GM04504 (cell line): Measurements from ENCODE around the gene FAM20C.
"Not testable (repeated sequence)": the region's sequence is repeated elsewhere in the genome, so short reads cannot be mapped to it uniquely, and the experiment has no call there.

ENCODE experiments used
- DNase-seq: peaks from one replicate; pipeline ENCODE4 v3.0.0-alpha.2; 2012; ENCODE audit warnings: low read depth

FAM20C gene

DNA sequence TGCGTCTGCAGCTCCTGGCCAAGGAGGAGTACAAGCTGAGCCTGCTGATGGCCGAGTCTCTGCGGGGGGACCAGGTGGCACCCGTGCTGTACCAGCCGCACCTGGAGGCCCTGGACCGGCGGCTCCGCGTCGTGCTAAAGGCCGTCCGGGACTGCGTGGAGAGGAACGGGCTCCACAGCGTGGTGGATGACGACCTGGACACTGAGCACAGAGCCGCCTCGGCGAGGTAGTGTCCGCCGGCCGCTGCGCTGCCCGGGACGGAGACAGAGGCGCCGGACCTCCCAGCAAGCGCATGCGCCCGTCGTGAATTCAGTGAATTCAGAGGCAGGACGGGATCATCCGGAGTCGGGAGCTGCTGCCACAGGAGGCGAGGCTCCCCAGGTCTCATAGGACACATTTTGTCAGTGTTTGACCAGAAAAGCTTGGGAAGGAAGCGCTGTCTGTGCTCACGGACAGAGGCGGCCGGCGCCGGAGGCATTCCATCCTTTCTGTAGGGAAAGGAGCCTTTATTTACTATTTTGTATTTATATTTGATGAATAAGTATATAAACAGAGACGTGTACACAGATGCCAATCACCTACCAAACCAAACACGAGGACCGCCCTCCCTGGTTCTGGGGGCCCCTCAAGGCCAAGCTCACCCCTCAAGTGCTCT is 67.5 kb downstream of the FAM20C start:
- no peak for DNase-seq

DNA sequence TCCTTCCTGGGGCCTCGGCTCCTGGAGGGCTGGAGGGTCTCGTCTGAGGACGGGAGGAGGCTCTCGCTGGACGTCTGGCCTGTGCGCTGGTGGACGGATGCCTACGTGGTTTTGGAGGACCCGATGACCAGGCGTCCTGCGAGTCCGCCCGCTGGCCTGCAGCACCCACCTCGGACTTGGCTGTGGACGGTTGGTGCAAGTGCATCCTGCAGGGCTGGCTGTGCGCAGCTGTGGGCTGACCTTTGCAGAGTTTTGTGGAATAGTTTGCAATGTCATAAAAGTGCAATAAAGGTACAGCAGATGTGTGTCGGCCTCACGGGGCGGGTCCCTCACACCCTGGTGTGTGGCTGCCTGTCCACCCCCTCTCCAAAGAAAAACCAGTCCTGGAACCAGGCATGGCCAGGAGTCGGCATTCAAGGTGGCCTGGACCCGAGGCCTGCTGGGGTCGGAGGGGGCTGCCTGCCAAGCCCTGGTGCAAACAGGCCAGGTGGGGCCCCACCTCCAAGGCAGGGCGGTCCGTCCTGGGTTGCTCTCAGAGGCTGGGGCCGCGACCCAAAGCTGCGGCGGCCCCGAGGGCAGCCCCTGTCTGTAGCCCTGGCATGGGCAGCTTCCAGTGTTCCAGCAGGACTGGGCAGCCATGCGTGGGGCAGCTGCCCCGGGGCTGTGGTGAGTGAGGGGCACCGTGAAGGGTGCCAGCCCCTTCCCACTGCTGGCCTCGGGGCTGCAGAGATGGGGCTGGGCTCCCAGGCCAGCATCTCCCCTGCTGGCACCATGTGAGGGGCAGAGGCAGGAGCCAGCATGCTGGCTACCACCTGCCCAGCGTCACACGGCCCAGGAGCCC is 68.3 kb downstream of the FAM20C start:
- DNase-seq, result no peak

DNA sequence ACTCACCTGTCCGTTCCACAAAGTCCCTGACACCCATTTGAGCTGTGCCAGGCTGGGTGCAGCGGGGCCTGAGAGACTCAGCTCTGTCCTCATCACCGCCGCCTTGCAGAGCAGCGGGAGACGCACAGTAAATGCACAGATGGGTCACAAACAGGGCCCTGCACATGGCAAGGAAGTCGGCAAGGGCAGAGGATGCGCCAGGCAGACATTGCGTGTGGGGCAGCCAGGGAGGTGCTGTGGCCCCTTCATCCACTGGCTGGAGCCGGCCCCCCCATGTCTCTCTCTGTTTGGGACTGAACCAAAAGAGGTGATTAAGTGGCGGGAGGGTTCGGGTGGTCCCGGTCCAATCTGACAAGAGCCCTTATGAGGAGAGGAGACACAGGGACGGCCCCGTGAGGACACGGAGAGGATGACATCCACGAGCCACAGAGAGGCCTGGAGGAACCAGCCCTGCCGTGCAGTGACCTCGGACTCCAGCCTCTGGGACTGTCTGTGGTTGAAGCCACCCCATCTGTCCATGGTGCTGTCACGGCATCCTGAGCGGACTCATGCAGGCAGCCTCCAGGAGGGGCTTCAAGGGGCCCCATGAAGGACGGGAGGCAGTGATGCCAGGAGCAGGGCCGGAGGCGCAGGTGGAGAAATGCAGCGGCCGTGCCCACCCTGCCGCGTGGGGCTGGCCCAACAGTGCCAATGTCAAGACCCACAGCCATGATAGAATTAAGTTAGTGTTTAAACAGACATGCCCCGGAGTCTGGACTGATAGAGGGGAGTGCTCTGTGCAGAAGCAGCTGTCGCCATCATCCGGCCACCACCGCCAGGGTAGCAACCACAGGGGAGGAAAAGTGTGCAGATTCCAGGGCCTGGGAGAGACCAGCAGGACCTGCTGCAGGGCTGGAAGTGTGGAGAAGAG is 69.2 kb downstream of the FAM20C start:
- DNase-seq, result no peak

DNA sequence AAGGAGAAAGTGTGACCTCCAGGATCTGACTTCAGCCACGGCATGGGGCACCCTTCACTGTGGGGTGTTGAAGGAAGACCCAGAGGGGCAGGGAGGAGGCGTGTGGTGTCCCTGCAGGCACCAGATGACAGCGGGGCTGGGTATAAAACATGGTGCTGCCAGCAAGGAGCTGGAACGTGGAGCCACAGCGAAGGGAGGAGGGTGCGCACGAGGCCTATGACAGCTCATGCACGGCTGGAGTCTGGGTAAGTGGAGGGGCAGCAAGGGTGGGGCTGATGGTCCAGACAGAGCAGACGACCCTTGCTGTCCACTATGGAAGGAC is 69.8 kb downstream of the FAM20C start:
- DNase-seq, result no peak

DNA sequence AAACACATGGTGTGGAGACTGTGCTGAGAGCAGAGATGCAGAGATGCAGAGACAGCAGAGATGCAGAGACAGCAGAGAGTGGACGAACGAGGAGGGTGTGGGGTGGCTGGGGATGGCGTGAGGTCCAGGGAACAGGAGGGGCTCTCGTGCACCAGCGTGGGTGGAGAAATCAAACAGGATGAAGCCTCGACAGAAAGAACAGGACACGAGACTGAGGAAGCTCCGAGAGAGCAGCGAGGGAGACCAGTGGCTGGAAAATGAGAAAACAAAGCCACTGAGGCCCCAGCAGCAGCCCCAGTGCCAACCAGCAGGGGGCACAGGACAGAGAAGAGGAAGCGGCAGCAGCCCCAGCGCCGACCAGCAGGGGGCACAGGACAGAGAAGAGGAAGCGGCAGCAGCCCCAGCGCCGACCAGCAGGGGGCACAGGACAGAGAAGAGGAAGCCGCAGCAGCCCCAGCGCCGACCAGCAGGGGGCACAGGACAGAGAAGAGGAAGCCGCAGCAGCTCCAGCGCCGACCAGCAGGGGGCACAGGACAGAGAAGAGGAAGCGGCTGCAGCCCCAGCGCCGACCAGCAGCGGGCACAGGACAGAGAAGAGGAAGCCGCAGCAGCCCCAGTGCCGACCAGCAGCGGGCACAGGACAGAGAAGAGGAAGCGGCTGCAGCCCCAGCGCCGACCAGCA is 70.4 kb downstream of the FAM20C start:
- not testable (repeated sequence) for DNase-seq

DNA sequence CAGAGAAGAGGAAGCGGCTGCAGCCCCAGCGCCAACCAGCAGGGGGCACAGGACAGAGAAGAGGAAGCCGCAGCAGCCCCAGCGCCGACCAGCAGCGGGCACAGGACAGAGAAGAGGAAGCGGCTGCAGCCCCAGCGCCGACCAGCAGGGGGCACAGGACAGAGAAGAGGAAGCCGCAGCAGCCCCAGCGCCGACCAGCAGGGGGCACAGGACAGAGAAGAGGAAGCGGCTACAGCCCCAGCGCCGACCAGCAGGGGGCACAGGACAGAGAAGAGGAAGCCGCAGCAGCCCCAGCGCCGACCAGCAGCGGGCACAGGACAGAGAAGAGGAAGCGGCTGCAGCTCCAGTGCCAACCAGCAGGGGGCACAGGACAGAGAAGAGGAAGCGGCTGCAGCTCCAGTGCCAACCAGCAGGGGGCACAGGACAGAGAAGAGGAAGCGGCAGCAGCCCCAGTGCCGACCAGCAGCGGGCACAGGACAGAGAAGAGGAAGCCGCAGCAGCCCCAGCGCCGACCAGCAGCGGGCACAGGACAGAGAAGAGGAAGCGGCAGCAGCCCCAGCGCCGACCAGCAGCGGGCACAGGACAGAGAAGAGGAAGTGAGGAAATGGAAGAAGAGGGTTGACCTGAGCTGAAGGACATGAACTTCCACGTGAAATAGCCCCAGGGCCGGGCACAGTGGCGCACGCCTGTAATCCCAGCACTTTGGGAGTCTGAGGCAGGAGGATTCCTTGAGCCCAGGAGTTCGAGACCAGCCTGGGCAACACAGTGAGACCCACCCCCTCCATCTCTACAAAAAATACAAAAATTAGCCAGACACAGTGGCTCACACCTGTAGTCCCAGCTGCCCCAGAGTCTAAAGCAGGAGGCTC is 71.3 kb downstream of the FAM20C start:
- DNase-seq, result not testable (repeated sequence)

DNA sequence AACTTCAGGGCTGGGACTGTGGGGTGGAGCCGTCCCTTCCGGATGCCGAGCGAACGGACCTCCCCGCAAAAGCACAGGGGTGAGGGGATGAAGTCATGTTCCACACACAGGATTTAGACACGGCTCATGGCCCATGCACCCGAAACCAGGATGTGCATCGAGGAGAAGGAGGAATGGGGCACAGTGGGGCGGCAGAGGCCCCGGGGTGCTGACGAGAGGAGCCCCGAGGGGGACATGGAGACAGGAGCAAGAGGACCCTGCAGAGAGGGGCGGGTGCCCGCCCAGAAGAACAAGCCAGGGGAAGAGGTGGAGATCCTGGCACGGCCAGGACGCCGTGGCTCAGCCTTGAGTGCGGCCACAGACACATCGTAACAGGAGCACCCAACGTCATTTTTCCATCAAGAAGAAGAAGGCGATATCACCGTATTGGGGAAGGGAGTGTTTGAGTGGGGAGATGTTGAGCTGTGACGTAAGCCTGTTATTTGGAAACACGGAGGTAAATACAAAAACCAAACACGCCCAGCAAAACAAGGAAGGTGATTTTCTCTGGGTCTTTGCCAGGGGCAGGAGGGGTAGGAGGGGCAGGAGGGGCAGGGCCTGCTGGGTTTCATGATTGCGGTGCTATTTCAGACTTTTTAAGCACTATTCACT is 72.3 kb downstream of the FAM20C start:
- no peak for DNase-seq

DNA sequence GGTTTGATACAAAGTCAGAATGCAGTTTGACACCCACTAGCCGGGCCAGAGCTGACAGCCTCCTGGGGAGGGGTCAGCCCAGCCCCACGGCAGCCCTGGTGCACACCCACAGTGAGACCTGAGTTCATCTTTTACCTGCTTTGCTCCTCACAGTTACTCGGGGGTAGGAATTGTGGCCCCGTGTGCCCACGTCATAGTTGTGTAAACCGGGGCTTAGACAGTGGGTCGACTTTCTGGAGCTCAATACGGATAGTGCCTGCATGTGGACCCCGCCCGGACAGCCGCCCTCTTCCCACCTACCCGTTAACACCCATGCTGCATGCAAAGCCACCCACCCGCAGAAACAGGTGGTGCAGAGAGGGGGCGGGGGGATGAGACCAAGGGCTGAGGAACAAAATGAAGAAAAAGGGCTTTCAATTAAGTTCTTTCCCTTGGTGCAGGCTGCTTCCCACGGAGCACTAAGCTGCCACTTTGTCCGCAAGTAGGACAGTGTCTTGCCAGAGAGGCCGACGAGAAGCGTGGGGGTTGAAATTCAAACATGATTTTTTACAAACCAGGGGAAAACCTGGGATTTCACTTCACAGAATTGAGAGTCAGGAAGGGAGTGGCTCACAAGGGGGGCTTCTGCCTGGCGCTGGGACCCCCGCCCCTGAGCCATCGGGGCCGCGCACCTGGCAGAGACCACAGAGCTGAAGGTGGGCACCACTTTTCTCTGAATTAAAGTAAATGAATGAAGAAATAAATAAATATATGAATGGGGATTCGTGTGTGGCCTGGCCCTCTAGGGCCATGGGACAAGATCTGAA is 73.0 kb downstream of the FAM20C start:
- DNase-seq, result no peak

DNA sequence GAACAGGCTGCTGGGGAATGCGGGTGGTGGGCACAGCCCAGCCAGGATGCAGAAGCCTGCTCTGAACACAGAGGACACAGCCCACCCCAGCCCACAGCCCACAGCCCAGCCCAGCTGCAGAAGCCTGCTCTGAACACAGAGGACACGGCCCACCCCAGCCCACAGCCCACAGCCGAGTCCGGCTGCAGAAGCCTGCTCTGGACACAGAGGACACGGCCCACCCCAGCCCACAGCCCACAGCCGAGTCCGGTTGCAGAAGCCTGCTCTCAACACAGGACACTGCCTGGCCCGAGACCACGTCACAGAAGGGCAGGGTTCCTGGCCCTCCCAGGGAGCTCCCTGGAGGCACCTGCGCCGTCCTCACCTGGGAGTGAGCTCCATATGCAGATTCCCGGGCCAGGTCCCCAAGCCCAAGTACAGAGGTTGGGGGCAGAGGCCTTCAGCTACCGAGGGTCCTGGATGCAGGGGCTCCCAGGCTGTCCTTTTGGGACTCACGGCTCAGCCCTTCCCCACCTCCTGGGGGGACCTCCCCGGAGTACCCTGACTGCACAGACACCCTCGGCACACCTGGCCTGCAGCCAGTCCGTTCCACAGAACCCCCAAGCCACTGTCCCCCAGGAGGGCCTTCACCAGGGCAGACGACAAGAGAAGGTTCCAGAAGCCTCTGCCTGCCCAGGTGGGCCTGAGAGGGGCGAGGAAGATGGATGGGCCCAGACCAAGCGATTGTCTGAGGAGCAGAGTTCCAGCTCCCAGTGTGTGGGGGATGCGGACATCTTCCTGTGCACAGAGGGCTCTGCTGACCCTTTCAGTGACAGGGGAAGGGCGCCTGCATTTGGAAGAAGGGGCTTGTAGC is 73.9 kb downstream of the FAM20C start:
- no peak for DNase-seq

DNA sequence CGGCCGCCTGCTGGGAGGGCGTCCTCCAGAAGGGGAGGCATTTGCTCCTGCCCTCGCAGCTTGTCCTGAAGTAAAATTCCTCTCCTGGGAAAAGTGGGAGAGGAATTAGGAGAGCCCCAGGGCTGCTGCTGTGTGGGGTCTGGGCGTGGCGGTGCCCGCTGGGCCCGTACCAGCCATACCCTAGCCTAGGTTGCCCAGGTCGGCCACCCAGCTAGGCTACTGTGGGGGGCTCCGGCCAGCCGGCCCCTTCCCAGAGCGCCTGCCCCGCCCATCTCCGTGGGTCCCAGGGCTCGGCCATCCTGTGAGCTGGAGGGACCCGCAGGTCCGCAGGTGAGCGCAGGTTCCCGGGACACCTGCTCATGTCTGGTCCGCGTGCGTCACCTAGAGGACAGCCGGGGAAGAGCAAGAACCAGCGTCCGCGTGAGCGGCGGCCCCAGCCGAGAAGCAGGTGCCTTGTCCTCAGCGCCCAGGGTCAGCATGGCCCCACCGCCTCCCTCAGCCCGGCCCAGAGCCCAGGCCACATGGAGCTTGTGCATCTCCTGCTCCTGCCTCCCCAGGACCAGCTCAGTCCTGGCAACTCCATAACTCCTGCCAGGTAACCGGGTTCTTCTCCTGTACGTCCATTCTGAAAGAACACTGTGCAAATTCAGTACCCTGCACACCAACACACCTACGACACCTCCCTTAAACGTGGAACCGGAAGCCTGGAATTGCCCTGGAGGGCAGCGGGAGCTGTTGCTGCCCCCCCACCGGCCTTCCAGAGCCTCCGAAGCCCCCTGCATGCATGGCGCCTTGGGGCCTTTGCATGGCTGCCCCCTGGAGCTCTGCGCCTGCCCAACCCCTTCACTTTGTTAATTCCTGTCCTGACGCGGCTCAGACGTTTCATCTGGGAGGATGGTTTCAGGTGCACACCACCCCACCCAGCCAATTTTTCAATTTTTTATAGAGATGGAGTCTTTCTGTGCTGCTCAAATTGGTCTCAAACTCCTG is 74.8 kb downstream of the FAM20C start:
- no peak for DNase-seq

DNA sequence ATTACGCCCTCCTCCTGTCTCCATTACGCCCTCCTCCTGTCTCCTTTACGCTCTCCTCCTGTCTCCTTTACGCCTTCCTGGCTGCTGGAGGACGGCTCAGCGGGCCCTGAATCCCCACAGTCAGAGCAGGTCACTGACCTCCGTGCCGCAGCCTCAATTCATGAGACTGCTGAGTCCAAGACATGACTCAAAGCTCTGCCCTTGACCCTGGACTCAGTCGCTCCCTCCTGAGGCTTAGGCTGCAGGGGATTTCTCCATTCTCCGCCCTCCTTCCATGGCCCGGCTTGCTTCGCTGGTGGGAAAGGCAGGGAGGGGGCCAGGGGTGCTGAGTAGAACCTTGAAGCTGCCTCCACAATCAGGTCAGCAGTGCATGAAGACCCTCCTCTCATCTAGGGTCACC is 76.6 kb downstream of the FAM20C start:
- DNase-seq, result no peak

DNA sequence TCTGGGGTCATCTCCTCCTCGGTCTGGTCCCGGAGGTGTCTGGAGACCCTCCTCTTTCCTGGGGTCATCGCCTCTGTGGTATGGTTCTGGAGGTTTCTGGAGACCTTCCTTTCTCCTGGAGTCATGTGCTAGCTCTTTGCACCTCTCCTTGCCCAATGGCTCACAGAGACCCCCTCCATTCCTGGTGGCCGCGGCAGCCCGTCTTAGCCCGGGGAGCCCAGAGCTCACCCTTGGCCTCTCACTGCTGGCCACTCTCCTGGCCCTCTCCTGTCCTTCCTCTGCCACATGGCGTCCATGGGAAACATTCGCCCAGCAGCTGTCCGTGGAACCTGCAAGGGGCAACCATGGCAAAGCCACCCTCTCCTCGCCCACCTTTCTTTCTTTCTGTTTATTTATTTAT is 77.3 kb downstream of the FAM20C start:
- no peak for DNase-seq

DNA sequence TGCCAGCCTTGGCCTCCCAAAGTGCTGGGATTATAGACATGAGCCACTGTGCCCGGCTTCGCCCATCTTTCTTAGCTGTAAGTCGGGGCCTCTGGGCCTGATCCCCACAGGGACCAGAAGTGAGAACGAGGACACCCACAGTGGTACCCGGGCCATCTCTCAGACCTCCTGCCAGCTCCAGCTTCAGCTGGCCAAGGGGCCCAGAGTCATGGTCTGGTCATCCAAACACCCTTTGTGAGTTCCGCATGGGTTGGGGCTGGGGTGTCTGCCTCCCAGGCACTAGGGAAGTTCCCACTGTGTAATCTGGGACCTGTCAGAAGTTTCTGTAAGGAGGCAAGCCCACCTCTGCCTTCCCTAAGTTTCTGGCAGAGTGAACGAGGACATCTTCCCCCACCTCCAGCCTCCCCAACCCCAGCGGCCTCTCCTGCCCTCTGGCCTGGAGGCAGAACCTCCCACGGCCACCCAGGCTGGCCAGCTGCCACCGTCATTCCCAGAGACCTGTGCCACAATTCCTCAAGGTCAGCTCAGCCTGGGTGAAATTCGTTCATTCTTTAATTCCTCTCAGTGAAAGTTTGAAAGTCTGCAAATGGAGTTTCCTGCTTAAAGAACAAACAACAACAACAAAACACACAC is 78.1 kb downstream of the FAM20C start:
- DNase-seq, result no peak

DNA sequence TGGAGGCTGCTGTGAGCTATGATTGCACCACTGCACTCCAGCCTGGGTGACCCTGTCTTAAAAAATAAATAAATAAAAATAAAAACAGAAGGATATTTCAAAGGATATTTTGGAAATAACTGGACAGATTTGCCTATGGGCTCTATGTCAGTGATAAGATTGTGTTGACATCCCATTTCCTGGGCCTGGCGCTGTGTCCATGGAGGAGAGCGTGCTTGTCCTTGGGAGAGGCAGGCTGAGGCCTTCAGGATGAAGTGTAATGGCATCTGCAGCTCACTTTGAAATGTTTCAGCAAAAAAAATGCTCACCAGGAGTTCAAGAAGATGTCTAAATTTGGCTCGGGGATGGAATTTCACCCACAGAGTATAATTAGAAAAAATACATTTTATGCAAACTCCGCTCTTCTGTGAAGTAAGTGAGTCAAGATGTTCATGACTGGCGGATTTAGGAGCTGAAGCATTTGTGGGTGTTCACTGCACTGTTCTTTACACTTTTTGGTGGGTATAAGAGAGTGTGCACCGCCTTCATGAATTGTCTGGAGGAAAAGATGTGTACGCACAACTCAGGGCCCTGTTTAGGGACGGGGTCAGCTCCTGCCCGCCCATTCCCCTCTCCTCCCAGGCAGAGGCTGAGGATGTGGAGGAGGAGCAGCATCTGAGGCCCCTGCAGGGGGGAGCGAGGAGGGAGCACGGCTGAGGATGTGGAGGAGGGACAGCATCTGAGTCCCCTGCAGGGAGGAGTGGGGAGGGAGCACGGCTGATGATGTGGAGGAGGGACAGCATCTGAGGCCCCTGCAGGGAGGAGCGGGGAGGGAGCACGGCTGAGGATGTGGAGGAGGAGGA is 79.1 kb downstream of the FAM20C start:
- no peak for DNase-seq

DNA sequence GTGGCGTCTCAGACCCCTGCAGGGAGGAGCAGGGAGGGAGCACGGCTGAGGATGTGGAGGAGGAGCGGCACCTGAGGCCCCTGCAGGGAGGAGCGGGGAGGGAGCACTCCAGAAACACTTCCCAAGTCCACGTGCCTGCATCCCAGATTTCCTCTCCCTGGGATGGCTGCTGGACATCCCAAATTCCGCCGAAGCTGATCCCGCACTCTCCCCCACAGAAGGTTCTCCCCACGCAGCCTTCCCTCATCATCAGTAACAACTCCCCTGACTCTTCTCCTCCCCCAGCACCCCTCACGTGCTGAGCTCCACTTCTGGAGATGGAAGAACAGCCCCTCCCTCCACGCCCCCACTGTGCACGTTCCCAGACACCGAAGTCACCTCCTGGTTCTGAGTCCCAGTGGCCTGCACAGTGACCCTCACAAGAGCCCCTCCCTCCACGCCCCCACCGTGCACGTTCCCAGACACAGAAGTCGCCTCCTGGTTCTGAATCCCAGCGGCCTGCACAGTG is 79.8 kb downstream of the FAM20C start:
- no peak for DNase-seq

DNA sequence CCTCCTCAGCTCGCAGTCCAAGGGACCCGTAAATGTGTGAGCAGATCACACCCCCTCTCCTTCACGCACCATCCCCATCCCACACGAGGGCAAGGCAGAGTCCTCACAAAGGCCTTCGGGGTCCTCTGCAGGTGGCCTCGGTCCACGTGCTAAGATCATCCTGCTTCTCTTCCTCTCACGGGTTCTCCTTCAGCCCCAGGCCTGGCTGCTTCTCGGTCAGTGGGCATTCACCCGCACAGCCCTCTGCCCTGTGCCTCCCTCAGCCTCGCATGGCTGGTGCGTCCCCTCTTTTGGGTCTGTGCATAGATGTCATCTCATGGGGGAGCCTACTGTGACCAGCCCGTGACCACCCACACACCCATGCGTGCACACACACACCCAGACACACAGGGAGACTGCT is 80.3 kb downstream of the FAM20C start:
- DNase-seq, result no peak
